GM18520 (cell line): ENCODE data around the gene GPATCH4.

Experiments used
- ATAC-seq: cut with Tn5 transposase; IDR thresholded peaks from one replicate; pipeline ENCODE4 v1.9.1; 2021; ENCODE audit not compliant: unreplicated experiment

The GPATCH4 gene

DNA sequence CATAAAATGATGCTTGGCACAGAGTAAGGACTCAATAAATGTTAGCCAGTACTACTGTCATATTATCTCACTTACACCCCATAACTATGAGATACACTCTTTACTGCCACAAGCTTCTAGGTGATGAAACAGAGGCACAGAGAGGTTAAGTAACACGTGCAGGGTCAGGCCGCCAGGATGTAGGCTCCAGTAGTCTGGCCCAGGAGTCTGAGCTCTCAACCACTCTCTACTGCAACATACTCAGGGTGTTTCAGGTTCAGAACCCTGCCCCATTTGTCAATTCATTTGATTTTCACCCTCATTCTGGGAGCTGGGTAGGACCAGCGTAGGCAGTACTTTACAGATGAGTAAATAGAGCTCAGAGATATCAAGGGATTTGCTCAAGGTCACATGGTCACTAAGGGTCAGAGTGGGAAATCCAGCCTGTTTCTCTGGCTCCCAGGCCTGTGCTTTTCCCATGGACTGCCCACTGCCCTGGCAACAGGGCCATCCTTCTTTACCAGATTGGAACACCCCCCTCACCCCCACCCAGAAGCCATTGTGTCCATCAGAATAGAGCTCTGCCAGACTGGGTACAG, 50.1 kb downstream of the GPATCH4 start:
- ATAC-seq = no peak

- no peak for ATAC-seq
Measured at GRCh38 chr1:156550346-156550745, 50.9 kb downstream of the GPATCH4 start.

DNA sequence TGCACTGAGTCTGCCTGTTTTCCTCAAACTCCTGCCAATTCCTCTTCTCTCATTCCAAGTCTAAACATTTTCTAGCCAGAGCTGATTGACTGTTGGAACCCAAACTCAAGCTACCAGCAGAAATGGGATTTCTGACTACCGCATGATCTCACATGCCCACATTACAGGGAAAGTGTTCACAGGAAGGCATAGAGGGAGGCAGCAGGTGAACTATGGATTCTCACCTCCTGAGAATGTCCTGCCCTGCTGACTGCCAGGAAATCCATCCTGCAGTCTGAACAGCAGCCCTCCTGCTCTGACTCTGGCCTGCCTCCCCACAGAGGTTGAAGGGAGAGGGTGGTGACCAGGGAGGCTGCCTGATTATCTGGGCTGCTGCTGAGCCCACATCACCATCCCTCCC, 51.4 kb downstream of the GPATCH4 start:
- ATAC-seq = no peak

- ATAC-seq = no peak
Measured at GRCh38 chr1:156549390-156549789, 51.9 kb downstream of the GPATCH4 start.

DNA sequence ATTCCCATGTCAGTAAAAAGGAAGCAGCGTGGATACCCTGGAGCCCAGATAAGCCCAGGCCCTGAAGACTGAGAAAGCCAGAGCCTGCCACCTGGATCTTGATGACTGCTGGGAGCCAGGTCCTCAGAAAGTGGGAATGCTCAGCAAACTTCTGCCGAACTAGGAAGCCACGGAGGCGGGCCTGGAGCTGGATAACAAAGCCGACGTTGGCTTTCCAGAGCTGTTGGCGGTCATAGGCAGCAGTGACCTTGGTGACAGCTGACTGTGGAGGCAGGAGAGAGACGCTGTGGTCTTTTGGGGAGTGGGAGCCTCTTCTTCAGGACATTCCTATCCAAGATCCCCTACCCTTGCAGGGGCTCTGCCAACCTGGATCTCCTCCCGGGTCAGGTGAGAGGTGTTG, 53.3 kb downstream of the GPATCH4 start:
- ATAC-seq = no peak

DNA sequence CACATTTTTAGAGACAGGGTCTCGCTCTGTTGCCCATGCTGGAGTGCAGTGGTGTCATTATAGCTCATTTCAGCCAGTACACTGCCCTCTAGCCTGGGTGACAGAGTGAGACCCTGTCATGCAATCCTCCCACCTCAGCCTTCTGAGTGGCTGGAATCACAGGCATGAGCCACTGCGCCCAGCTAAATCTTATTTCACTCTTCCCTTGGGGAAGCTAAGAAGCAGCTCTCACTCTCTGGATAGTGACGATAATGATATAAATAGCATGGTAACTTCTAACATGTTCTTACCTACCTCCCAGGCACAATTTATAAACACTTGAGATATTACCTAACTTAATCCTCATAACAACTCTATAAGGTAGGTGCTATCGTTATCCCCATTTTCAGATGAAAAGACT, 53.8 kb downstream of the GPATCH4 start:
- ATAC-seq = no peak

GRCh38 chr1:156546267-156546666, 55.0 kb downstream of the GPATCH4 start:
- ATAC-seq = no peak

DNA sequence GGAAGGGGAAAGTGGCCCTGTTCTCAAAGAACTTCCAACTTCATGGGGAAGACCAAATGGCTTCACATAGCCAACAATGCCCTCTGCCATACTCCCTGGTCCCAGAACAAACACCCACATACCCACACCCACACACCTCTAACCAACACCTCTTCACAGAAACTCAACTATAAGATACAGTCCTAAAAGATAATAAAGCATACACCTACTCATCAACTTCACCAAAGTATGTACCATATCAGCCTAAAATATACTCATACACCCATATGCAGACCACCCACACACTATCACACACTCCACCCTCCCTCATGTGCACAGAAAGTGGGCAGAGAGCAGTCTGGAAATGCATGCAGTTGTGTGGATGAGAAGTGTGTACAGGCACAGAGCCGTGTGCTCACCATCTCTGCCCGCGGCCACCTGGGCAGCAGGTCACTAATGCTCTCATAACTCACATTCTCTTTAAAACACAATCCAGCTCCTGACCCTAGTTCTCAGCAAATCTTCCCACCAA, 56.6 kb downstream of the GPATCH4 start:
- no peak for ATAC-seq
